ENCODE measurements around the gene MLEC.

MLEC gene

DNA sequence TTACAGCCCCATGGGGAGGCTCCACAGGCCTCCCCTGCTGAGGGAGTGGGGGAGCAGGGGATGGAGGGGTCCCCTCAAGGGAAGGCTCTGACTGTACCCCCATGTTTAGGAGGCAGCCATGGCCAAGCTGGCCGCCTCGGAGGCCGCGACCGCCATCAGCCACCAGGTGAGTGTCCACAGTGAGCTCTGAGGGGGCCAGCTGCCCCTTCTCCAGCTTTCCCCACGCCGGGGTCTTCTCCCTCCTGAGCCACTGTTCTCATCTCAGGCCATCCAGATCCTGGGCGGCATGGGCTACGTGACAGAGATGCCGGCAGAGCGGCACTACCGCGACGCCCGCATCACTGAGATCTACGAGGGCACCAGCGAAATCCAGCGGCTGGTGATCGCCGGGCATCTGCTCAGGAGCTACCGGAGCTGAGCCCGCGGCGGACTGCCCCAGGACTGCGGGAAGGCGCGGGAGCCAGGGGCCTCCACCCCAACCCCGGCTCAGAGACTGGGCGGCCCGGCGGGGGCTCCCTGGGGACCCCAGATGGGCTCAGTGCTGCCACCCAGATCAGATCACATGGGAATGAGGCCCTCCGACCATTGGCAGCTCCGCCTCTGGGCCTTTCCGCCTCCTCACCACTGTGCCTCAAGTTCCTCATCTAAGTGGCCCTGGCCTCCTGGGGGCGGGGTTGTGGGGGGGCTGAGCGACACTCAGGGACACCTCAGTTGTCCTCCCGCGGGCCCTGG, 52.2 kb downstream of the MLEC start:
- in situ Hi-C loops (cut with MboI; ENCODE audit: low sequenced_read_pairs): no loop called here

DNA sequence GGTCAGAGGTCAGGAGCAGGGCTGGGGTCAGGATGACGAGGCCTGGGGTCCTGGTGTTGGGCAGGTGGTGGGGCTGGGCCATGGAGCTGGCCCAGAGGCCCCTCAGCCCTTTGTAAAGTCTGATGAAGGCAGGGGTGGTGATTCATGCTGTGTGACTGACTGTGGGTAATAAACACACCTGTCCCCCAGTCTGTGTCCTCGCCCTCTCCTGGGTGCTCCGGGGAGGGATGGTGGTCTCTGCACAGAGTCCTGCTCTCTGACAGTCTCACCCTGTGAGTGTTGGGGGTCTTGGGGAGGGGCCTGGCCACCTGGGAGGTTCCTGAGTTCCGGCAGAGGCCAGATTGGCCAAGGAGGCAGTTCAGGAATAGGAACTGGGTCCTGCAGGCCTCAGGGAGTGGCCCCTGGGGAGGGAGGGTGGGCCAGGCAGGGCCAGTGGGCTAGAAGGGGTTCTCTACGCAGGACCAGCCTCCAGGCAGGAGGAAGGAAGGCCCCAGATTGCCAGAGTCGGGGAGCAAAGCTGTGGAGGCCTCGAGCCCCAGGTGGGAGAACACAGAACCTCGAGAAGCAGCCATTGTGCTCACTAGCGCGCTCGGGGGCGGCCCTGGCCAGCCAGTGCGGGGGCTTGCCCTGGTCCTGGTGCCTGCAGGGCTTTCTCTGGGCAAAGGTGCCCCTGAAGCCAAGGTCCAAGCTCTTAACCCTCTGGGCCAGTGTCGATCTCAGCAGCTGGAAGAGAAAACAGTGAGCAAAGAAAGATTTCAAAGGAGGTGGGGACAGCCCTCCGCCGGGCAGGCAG, 53.1 kb downstream of the MLEC start:
- in situ Hi-C loops (cut with MboI; ENCODE audit: low sequenced_read_pairs): no loop called here

DNA sequence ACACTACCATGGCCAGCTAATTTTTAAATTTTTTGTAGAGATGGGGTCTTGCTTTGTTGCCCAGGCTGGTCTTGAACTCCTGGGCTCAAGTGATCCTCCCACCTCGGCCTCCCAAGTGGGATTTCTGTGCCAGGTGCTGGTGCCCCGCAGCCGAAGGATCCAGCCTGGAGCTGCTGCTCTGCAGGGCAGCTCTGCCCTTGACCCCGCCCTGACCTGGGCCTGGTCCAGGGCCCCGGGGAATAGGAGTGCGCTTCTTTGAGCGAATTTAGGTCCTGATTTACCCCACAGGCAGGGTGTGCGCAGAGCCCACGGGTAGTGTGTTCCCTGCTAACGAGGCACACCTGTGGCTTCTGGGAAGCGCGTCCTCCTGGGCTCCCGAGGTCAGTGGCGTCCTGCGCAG, 53.9 kb downstream of the MLEC start:
- in situ Hi-C loops (cut with MboI; ENCODE audit: low sequenced_read_pairs): no loop called here

DNA sequence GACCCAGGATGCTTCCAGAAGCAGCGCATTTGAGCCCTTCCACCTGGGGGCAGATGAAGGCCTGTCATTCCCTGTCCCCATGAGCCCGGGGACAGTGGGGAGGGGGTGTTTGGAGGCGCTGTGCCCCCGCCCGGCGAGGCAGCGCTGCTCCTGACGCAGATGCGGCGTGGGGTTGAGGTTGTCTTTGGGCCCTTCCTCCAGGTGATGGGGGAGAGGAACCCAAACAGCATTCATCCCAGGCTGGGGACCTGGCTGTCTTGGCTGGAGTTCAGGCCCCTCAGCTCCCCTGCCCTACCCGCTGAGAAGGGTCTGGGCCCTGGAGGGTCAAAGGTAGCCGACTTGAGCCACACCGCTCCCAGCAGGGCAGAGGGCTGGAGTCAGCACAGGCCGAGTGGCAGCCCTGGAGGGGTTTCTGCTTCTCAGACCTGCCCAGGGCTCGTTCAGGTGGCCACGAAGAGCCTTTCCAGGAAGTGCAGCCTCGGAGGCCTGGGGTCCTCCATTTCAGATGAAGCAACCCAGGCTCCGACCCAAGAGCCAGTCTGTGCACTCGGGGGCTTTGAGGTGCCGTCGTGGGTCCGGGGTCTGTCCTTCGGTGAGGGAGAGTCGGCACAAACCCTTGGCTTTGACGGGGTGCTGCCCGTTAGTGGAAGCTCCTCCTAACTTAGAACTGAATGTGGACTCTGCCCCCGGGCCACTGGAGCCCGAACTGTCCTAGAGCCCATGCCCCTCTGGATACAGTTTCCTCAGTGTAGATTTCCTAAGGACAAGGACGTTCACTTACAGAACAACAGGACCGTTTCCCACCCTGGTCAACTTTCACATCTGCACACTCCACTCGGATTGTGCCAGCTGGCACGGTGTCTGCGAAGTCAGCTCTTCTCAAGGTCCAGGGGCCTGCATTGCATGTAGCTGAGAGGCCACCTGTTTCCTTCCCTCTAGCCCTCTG, 54.8 kb downstream of the MLEC start:
- in situ Hi-C loops (cut with MboI; ENCODE audit: low sequenced_read_pairs): no loop called here

DNA sequence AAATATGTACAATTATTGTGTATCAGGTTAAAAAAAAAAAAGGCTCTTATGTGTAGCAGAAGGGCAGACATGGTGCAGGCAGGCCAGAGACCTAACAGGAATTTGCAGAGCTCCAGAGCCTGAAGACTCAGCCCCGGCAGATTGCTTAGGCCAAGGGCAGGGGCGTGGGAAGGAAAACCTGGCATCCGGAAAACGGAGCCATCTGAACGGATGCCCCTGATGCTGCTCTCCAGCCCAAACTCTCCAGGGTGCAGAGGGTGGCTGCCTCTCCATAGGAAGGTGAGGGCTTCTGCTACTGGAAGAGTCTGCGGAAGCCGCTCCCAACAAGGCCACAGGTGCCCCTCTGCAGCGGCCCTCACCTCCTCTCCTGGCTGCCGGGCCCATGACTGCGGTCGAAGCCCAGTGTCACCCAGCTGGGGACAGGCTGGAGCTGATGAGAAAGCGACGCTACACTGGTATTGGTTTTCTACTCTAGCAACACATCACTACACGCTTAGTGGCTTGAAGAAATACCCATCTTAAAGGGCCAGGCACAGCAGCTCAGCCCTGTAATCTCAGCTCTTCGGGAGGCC, 58.1 kb downstream of the MLEC start:
- in situ Hi-C loops (cut with MboI; ENCODE audit: low sequenced_read_pairs): no loop called here

DNA sequence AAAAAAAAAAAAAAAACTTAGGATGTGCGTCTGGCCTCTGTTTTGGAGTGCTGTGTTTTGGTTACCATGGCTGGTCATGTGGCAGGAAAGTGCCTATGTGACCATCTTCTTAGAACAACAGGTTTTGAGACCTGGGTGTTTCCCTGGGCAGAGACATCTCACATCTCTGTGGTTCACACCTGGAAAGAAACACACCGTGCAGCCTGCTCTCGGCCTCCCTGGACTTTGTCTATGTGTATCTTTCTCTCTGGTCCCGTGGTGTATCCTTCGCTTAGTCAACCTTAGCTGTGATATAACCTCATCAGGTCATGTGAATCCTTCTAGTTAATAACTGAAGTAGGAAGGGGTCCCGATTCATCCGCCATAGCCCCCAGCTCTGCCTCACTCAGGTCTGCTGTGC, 61.3 kb downstream of the MLEC start:
- in situ Hi-C loops (cut with MboI; ENCODE audit: low sequenced_read_pairs): no loop called here

DNA sequence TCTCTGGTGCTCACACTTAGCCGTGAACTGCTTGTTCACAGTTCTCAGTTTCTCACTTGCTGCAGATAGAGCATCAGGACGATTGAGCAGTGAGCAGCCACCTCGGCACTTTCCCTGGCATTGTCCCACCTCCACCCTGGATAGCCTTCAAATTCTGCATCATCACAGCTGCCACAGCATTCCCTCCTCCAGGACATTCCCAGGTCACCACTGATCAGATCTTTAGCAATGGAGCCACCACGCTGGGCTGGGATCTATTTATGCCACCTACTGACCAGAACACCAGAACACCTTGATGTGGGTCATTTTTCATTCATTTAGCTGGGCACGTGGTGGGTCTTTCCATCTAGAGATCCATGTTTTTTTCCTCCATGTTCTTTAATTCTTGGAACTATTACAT, 62.3 kb downstream of the MLEC start:
- in situ Hi-C loops (cut with MboI; ENCODE audit: low sequenced_read_pairs): no loop called here

DNA sequence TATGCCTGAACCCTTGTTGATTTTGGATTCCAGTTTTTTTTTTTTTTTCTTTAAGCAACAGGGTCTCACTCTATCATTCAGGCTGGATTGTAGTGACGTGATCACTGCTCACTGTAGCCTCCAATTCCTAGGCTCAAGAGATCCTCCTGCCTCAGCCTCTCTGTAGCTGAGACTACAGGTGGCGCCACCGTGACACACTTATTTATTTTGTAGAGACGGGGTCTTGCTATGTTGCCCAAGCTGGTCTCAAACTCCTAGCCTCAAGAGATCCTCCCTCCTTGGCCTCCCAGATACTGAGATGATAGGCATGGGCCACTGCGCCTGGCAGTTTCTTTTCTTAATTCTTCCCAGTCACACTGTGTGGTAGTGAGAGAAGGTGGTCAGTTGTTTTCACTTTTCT, 63.9 kb downstream of the MLEC start:
- in situ Hi-C loops (cut with MboI; ENCODE audit: low sequenced_read_pairs): no loop called here

DNA sequence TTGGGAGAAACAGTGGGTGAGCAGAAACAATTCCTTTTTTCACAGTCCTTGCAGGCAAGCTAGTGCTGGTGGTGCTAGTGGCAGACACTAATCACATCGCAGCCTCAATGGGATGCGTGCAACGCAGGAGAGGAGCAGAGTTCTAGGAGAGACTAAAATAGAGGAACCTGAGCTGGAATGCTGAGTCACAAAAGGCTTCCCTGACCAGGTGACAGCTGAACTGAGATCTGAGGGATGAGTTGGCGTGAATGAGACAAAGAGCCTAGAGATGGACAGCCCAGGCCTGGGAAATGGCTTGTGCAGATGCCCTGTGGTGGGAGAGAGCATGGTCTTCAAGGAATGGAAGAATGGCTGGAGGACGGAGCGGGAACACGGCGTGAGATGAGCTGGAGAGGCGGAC, 64.4 kb downstream of the MLEC start:
- in situ Hi-C loops (cut with MboI; ENCODE audit: low sequenced_read_pairs): no loop called here
